Spleen (tissue), 11 donors: Measurements from ENCODE around the gene FAT1. TPM values are rescaled to one million over a fixed set of nuclear protein-coding genes. Genes with fewer than 3 reads are reported as not detected.

Experiments
- DNase-seq: peaks from one replicate; pipeline ENCODE4 v3.0.0-alpha.2; 2020
- H3K27ac ChIP-seq, 8 donors: fragments of 200-600 bp; sonication (generic) in 7 of 8; 1 replicate in 4 of 8; 2 replicates in 4 of 8; pipeline versions ENCODE4 v1.5.0 to v1.8.0; 2016 to 2021; ENCODE audit warnings: inconsistent platforms in 4 of 8, mild to moderate bottlenecking in 4 of 8, moderate library complexity in 1 of 8
- H3K27me3 ChIP-seq, 7 donors: fragments of 200-600 bp; sonication (generic) in 6 of 7; replicated peaks in 1 of 7; 1 replicate in 4 of 7; 2 replicates in 3 of 7; pipeline versions ENCODE4 v1.5.0 to v1.8.0; 2016 to 2021; ENCODE audit warnings: inconsistent platforms in 3 of 7, mild to moderate bottlenecking in 1 of 7
- H3K36me3 ChIP-seq, 6 donors: fragments of 200-600 bp; sonication (generic) in 5 of 6; 1 replicate in 4 of 6; 2 replicates in 2 of 6; pipeline versions ENCODE4 v1.5.0 to v1.8.0; 2016 to 2021; ENCODE audit warnings: inconsistent platforms in 2 of 6
- H3K4me1 ChIP-seq, 6 donors: fragments of 200-600 bp; sonication (generic) in 5 of 6; 1 replicate in 3 of 6; 2 replicates in 3 of 6; pipeline versions ENCODE4 v1.5.0 to v1.8.0; 2016 to 2021; ENCODE audit warnings: inconsistent platforms in 3 of 6
- H3K4me3 ChIP-seq, 8 donors: fragments of 200-600 bp; sonication (generic) in 7 of 8; 1 replicate in 4 of 8; 2 replicates in 4 of 8; pipeline versions ENCODE4 v1.5.0 to v1.8.0; 2016 to 2021; ENCODE audit warnings: inconsistent platforms in 4 of 8, mild to moderate bottlenecking in 4 of 8, moderate library complexity in 2 of 8
- H3K9me3 ChIP-seq, 8 donors: fragments of 200-600 bp; sonication (generic) in 7 of 8; 1 replicate in 4 of 8; 2 replicates in 4 of 8; pipeline versions ENCODE4 v1.5.0 to v1.8.0; 2016 to 2021; ENCODE audit warnings: inconsistent platforms in 4 of 8
- POLR2A ChIP-seq, 3 donors: fragments of 450-650 bp; IDR thresholded peaks; one replicate each; pipeline ENCODE4 v1.5.1; 2017; ENCODE audit warnings: antibody characterized with exemption in 3 of 3, mild to moderate bottlenecking in 1 of 3
- POLR2AphosphoS5 ChIP-seq, 3 donors: sonication (generic); formaldehyde crosslinking; IDR thresholded peaks; one replicate each; pipeline ENCODE4 v1.5.1; 2017; ENCODE audit warnings: antibody characterized with exemption in 3 of 3
- WGBS, 5 donors: extraction: QIAGEN DNeasy Blood & Tissue Kit in 3 of 5; methylation state at CpG; one replicate each; pipeline versions ENCODE4 v1.1.5 to v1.1.7; 2013 to 2018; 5-methylcytosine and 5-hydroxymethylcytosine counted together
- intact Hi-C: fragments of 100-400 bp; cut with DNase I; formaldehyde crosslinking; loops from one replicate; pipeline ENCODE4 v1.15.0; 2023; ENCODE audit warnings: low total_unique reads
- polyA plus RNA-seq, 3 donors: library from polyadenylated mRNA; stranded (reverse); fragments of 200-250 nt; gene quantifications; one replicate each; pipeline ENCODE4 v1.2.1, GENCODE V29; 2013
- total RNA-seq, 7 donors: library from RNA; depleted of rRNA in 3 of 7; stranded (reverse); fragments of >200 nt in 3 of 7; fragmentation: NEBNext Ultra II Directional in 4 of 7; extraction: Animal tissue kit (Norgen Biotek cat#: 25700) in 4 of 7; gene quantifications; one replicate each; pipeline versions ENCODE4 v1.1.0 to v1.2.1, GENCODE V29; 2016 to 2021
- TF ChIP-seq, protein P1 (sequence below), 11 experiments: fragments of 200-600 bp in 7 of 11; fragments of 450-650 bp in 4 of 11; sonication (generic) in 4 of 11; IDR thresholded peaks in 8 of 11; conservative IDR thresholded peaks in 3 of 11; 1 replicate in 7 of 11; 2 replicates in 4 of 11; pipeline versions ENCODE4 v1.4.0 to v1.8.0; 2016 to 2021; ENCODE audit warnings: antibody characterized with exemption in 11 of 11, inconsistent platforms in 4 of 11, mild to moderate bottlenecking in 1 of 11
- donor health status: healthy with polysubstance abuse.
- donor health status: DM: no; HTN: no; CAD: no; lungs with moderate emphysema.
- donor health status: DM: no; HTN: no; CAD: no.
- donor health status: Bipolar disorder and iron deficiency.
- donor health status: healthy.
- donor health status: DM: no; HTN: no; CAD: no.
- donor health status: DM: yes; HTN: yes; CAD: no.

The FAT1 gene
- total and polyA plus RNA-seq, 10 donors = 0.87 to 20.0 (median 4.6) TPM

DNA sequence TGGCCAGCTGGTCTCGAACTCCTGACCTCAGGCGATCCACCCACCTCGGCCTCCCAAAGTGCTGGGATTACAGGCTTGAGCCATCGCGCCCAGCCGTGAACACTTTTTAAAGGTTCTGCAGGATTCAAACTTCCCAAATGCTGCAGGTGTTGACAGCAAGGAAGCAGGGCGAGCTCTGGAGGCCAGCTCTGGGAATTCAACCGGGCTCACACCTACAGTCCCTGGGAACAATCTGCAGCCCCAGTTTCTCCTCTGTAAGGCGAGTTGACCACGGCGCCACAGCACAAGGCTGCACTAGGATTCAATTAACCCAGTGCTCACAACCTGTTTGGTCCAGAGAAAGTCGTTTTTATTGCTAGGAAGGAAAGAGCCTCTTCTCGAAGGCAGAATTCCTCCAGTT lies 169.9 kb downstream of the FAT1 start:
- peak; percentile 41 for DNase-seq
- Histone ChIP-seq H3K27ac (no peak overlapping the region), H3K4me1 (peaks cover 0 to 7% (median 0%) of the 10 kb centered on the region in 6 donors), H3K27me3 (peaks cover 0 to 52% (median 24%) of the 10 kb centered on the region in 7 donors), H3K9me3 (no peaks in the 10 kb centered on the region), H3K4me3 (no peak overlapping the region), H3K36me3 (no peaks in the 10 kb centered on the region)
- WGBS, 5 donors = 66 to 74% (median 67%) methylated on average over 13 of the region's 13 CpGs
- TF ChIP-seq POLR2AphosphoS5 (IDR thresholded peaks at IDR 0.05) = no peak
- intact Hi-C loops = no loop called here

DNA sequence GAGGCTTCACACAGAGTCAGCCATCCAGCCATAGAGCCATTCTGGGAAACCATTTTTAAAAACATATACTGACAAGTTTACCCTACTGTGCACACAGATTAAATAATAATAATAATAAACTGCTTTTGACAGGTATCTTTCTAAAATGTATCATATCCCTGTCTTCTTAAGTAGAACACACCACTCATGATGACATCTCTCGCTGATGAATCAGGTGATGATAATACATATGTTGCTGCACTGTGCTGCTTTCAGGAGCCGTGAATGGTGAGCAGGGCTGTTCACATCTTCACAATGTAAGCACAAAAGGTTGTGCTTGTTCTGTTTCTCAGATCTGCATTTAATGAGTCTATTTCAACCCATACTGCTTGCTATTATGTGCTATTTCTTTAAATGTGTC lies 171.8 kb downstream of the FAT1 start:
- intact Hi-C loops = no loop called here
- 85 to 98% (median 90%) methylated on average over 2 of the region's 2 CpGs for WGBS, 5 donors
- no peak overlapping the region for H3K4me3 ChIP-seq

DNA sequence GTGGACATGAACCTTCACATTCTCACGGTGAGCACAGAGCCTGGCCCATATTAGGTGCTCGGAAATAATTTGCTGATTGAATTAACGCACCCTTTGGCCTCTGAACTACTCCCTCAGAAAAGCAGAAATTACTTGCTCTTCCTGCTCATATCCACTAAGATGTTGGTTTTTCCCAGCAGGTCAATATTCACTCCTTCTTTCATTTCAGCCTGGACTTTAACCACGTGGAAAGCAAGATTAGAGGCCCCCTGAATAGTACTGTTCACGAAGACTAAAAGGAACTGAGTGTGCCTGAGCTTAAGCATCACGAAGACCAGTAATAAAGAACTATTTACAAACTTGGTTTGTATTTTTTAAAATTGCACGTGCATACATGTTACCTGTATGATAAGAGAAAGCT lies 178.2 kb downstream of the FAT1 start:
- intact Hi-C loops = no loop called here
- no peak overlapping the region for H3K4me3 ChIP-seq
- H3K27ac ChIP-seq = no peak overlapping the region
- DNase-seq = no peak
- no peaks in the 10 kb centered on the region for H3K36me3 ChIP-seq
- peaks cover 0 to 25% (median 0%) of the 10 kb centered on the region in 8 donors for H3K9me3 ChIP-seq
- TF ChIP-seq, protein P1, sequence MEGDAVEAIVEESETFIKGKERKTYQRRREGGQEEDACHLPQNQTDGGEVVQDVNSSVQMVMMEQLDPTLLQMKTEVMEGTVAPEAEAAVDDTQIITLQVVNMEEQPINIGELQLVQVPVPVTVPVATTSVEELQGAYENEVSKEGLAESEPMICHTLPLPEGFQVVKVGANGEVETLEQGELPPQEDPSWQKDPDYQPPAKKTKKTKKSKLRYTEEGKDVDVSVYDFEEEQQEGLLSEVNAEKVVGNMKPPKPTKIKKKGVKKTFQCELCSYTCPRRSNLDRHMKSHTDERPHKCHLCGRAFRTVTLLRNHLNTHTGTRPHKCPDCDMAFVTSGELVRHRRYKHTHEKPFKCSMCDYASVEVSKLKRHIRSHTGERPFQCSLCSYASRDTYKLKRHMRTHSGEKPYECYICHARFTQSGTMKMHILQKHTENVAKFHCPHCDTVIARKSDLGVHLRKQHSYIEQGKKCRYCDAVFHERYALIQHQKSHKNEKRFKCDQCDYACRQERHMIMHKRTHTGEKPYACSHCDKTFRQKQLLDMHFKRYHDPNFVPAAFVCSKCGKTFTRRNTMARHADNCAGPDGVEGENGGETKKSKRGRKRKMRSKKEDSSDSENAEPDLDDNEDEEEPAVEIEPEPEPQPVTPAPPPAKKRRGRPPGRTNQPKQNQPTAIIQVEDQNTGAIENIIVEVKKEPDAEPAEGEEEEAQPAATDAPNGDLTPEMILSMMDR (IDR thresholded peaks at IDR 0.05 in 8 of 11, conservative IDR thresholded peaks at IDR 0.05 in 3 of 11) = no peak
- no peak for TF ChIP-seq POLR2A (IDR thresholded peaks at IDR 0.05)
- no peak for TF ChIP-seq POLR2AphosphoS5 (IDR thresholded peaks at IDR 0.05)
- no peaks in the 10 kb centered on the region for H3K27me3 ChIP-seq
- WGBS, 5 donors = 74 to 84% (median 77%) methylated on average over 7 of the region's 7 CpGs
- H3K4me1 ChIP-seq = no peaks in the 10 kb centered on the region

More for the DNA sequence above, 171.8 kb downstream of the FAT1 start:
- Histone ChIP-seq H3K9me3 (no peaks in the 10 kb centered on the region), H3K27ac (no peak overlapping the region), H3K4me1 (peaks cover 0 to 7% (median 0%) of the 10 kb centered on the region in 6 donors), H3K27me3 (peaks cover 0 to 45% (median 24%) of the 10 kb centered on the region in 7 donors), H3K36me3 (no peaks in the 10 kb centered on the region)
- no peak for DNase-seq
- TF ChIP-seq POLR2A (IDR thresholded peaks at IDR 0.05) = no peak
- no peak for TF ChIP-seq POLR2AphosphoS5 (IDR thresholded peaks at IDR 0.05)
- TF ChIP-seq, protein P1 (IDR thresholded peaks at IDR 0.05 in 8 of 11, conservative IDR thresholded peaks at IDR 0.05 in 3 of 11) = no peak

DNA sequence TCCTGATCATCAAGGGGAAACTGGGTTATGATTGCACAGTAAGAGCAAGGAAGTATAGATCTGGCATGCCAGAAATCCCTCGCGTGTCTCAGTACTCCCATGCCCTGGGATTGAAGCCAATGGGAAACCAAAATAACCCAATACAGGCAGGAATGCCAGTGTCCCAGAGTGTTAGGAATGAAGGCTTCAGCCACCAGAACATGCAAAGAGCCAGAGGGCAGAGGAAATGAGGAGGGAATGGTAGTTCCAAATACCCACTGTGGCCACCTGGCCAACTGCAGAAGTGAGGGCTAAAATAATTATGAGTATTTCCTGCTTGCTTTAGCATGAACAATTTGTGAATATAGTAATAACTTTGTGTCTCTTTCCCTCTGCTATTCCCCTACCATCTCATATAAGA lies 180.4 kb downstream of the FAT1 start:
- DNase-seq = no peak
- Histone ChIP-seq H3K4me3 (no peak overlapping the region), H3K27ac (no peak overlapping the region), H3K36me3 (no peaks in the 10 kb centered on the region), H3K27me3 (no peaks in the 10 kb centered on the region), H3K4me1 (no peaks in the 10 kb centered on the region), H3K9me3 (peaks cover 0 to 43% (median 5%) of the 10 kb centered on the region in 8 donors)
- TF ChIP-seq, protein P1 (IDR thresholded peaks at IDR 0.05 in 8 of 11, conservative IDR thresholded peaks at IDR 0.05 in 3 of 11) = no peak
- TF ChIP-seq POLR2A (IDR thresholded peaks at IDR 0.05) = no peak
- TF ChIP-seq POLR2AphosphoS5 (IDR thresholded peaks at IDR 0.05) = no peak
- 86 to 93% (median 90%) methylated on average over 2 of the region's 2 CpGs for WGBS, 5 donors
- intact Hi-C loops = no loop called here

DNA sequence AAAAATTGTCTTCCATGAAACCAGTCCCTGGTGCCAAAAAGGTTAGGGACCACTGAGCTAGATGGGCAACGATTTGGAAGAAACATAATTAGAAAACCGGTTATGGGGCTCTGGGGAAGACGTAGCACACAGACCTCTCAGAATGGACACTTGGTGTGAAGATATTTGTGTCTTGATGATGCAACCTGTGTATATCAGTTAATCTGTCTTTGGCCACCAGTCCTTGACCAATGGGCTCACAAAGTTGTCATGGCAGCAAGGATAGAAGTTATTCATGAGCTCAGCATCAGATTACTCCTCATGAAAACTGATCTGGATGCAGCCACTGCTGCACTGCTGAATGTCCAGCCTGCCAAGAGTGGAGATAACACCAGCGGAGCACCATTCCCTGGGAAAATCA lies 181.9 kb downstream of the FAT1 start:
- Histone ChIP-seq H3K27me3 (no peaks in the 10 kb centered on the region), H3K27ac (no peak overlapping the region), H3K36me3 (no peaks in the 10 kb centered on the region), H3K4me3 (no peak overlapping the region), H3K4me1 (no peaks in the 10 kb centered on the region), H3K9me3 (peaks cover 0 to 45% (median 5%) of the 10 kb centered on the region in 8 donors)
- TF ChIP-seq POLR2AphosphoS5 (IDR thresholded peaks at IDR 0.05) = no peak
- TF ChIP-seq, protein P1 (IDR thresholded peaks at IDR 0.05 in 8 of 11, conservative IDR thresholded peaks at IDR 0.05 in 3 of 11) = no peak
- TF ChIP-seq POLR2A (IDR thresholded peaks at IDR 0.05) = no peak
- no peak for DNase-seq
- intact Hi-C loops = no loop called here
- 78 to 90% (median 81%) methylated on average over 4 of the region's 4 CpGs for WGBS, 5 donors
